GM12892 (cell line): ENCODE data around the gene COLGALT1.

ENCODE experiments used
- POLR2A ChIP-seq: IDR thresholded peaks from 2 replicates; pipeline ENCODE4 v1.6.1; 2011; ENCODE audit warnings: low read depth, low read length, control low read depth
- POLR2AphosphoS5 ChIP-seq: IDR thresholded peaks from 2 replicates; pipeline ENCODE4 v1.6.1; 2011; ENCODE audit warnings: low read depth, low read length, control low read depth
- TAF1 ChIP-seq: IDR thresholded peaks from 2 replicates; pipeline ENCODE4 v1.6.1; 2011; ENCODE audit warnings: low read depth, mild to moderate bottlenecking, control low read depth, low read length, borderline replicate concordance

- no peak for TF ChIP-seq POLR2A
- no peak for TF ChIP-seq POLR2AphosphoS5
- no peak for TF ChIP-seq TAF1
Measured at GRCh38 chr19:17520865-17521264, 34.6 kb upstream of the COLGALT1 start.
